Activated CD4-positive, alpha-beta T cell treated with anti-CD3 and anti-CD28 coated beads, Interleukin-2, amount 10 ng/mL, durations not matched to agents 24 days and 14 days (primary cell): ENCODE data around the gene AMDHD2. TPM values are rescaled to one million over a fixed set of nuclear protein-coding genes. Genes with fewer than 3 reads are reported as not detected.
"Not testable (repeated sequence)": the region's sequence is repeated elsewhere in the genome, so short reads cannot be mapped to it uniquely, and the experiment has no call there.

Experiments used
- DNase-seq: peaks from one replicate; pipeline ENCODE4 v3.0.0; 2022
- H3K27ac Mint-ChIP-seq: one replicate; pipeline ENCODE4 v1.8.0; 2022; ENCODE audit warnings: mild to moderate bottlenecking, mixed read lengths
- H3K27me3 Mint-ChIP-seq: one replicate; pipeline ENCODE4 v1.8.0; 2022; ENCODE audit warnings: mixed read lengths
- H3K36me3 Mint-ChIP-seq: one replicate; pipeline ENCODE4 v1.8.0; 2022; ENCODE audit warnings: low read depth, mild to moderate bottlenecking, mixed read lengths
- H3K4me1 Mint-ChIP-seq: one replicate; pipeline ENCODE4 v1.8.0; 2021; ENCODE audit warnings: mixed read lengths
- H3K4me3 Mint-ChIP-seq: one replicate; pipeline ENCODE4 v1.8.0; 2022; ENCODE audit warnings: mild to moderate bottlenecking, moderate library complexity, mixed read lengths
- H3K9me3 Mint-ChIP-seq: one replicate; pipeline ENCODE4 v1.8.0; 2021; ENCODE audit warnings: mixed read lengths
- intact Hi-C: fragments of 100-400 bp; cut with micrococcal nuclease; formaldehyde crosslinking; loops from one replicate; pipeline ENCODE4 v1.15.1; 2023
- total RNA-seq: library from RNA; stranded (reverse); gene quantifications from 2 replicates; pipeline ENCODE4 v1.2.3, GENCODE V29; 2022

Gene AMDHD2
- total RNA-seq, 1 donor from 2014 or later: 37.5 TPM

GRCh38 chr16:2533912-2534311, 13.7 kb downstream of the AMDHD2 start:
- H3K9me3 Mint-ChIP-seq: no peaks in the 10 kb centered on the region
- peaks cover 25% of the 10 kb centered on the region for H3K4me1 Mint-ChIP-seq
- peak overlapping the region; percentile 63 for H3K4me3 Mint-ChIP-seq
- intact Hi-C loops: loop anchor here (5.0 to 10.0 kb wide), 4 partner anchors 61 to 309 kb away; partner anchors contain the start of genes E4F1 and ECI1
- H3K27me3 Mint-ChIP-seq: no peaks in the 10 kb centered on the region
- H3K36me3 Mint-ChIP-seq: peaks cover 6% of the 10 kb centered on the region
- peak overlapping the region; percentile 74 for H3K27ac Mint-ChIP-seq
- no peak for DNase-seq

GRCh38 chr16:2534335-2534734, 14.2 kb downstream of the AMDHD2 start:
- not testable (repeated sequence) for H3K9me3 Mint-ChIP-seq, DNase-seq, H3K36me3 Mint-ChIP-seq, H3K27me3 Mint-ChIP-seq, H3K27ac Mint-ChIP-seq
- intact Hi-C loops: loop anchor here (5.0 to 10.0 kb wide), 4 partner anchors 60 to 310 kb away; partner anchors contain the start of genes E4F1 and ECI1
- Mint-ChIP-seq H3K4me3 (peak overlapping the region; percentile 63), H3K4me1 (peaks cover 26% of the 10 kb centered on the region)

- H3K27me3 Mint-ChIP-seq: no peaks in the 10 kb centered on the region
- H3K4me1 Mint-ChIP-seq: peaks cover 33% of the 10 kb centered on the region
- no peaks in the 10 kb centered on the region for H3K9me3 Mint-ChIP-seq
- intact Hi-C loops: loop anchor here (10.0 kb wide), 3 partner anchors 59 to 311 kb away; partner anchors contain the start of genes E4F1 and ECI1
- H3K27ac Mint-ChIP-seq: no peak overlapping the region
- H3K4me3 Mint-ChIP-seq: no peak overlapping the region
- no peak for DNase-seq
- H3K36me3 Mint-ChIP-seq: peaks cover 8% of the 10 kb centered on the region
These were observed 15.4 kb downstream of the AMDHD2 start for GRCh38 chr16:2535625-2536013.

GRCh38 chr16:2537451-2538379, 17.5 kb downstream of the AMDHD2 start, which contains the start of gene PDPK1:
PDPK1 (plus strand) TSS chr16:2538021; CDS start chr16:2538113, 92 bp downstream.
- Mint-ChIP-seq H3K27ac (peak within 1 kb of the TSS; percentile 89), H3K9me3 (no peaks in the 10 kb centered on the region), H3K4me3 (peak within 1 kb of the TSS; percentile 90), H3K4me1 (peaks cover 29% of the 10 kb centered on the region), H3K27me3 (no peaks in the 10 kb centered on the region), H3K36me3 (peaks cover 12% of the 10 kb centered on the region)
- intact Hi-C loops: loop anchor here (10.0 kb wide), 3 partner anchors 57 to 313 kb away; partner anchors contain the start of genes E4F1 and ECI1
- DNase-seq: peak; percentile 98

GRCh38 chr16:2539192-2539844, 19.1 kb downstream of the AMDHD2 start:
- H3K27ac Mint-ChIP-seq: peak overlapping the region; percentile 63
- intact Hi-C loops: loop anchor here (10.0 kb wide), 3 partner anchors 55 to 315 kb away; partner anchors contain the start of genes E4F1 and ECI1
- H3K36me3 Mint-ChIP-seq: peaks cover 12% of the 10 kb centered on the region
- H3K4me3 Mint-ChIP-seq: peak overlapping the region; percentile 90
- peaks cover 24% of the 10 kb centered on the region for H3K4me1 Mint-ChIP-seq
- not testable (repeated sequence) for H3K27me3 Mint-ChIP-seq, H3K9me3 Mint-ChIP-seq
- peak; percentile 56 for DNase-seq

- not testable (repeated sequence) for H3K9me3 Mint-ChIP-seq, H3K27me3 Mint-ChIP-seq, H3K27ac Mint-ChIP-seq
- peaks cover 12% of the 10 kb centered on the region for H3K36me3 Mint-ChIP-seq
- intact Hi-C loops: loop anchor here (10.0 kb wide), 3 partner anchors 55 to 315 kb away; partner anchors contain the start of genes E4F1 and ECI1
- peak; percentile 76 for DNase-seq
- H3K4me3 Mint-ChIP-seq: peak overlapping the region; percentile 90
- H3K4me1 Mint-ChIP-seq: peaks cover 24% of the 10 kb centered on the region
These were observed 19.8 kb downstream of the AMDHD2 start for GRCh38 chr16:2539845-2540458.

GRCh38 chr16:2540912-2541311, 20.7 kb downstream of the AMDHD2 start:
- intact Hi-C loops: not testable (repeated sequence)

GRCh38 chr16:2541409-2541808, 21.2 kb downstream of the AMDHD2 start:
- Mint-ChIP-seq H3K4me1 (peaks cover 24% of the 10 kb centered on the region), H3K36me3 (peaks cover 16% of the 10 kb centered on the region)
- peak; percentile 54 for DNase-seq
- H3K4me3 Mint-ChIP-seq, H3K27me3 Mint-ChIP-seq, intact Hi-C loops, H3K27ac Mint-ChIP-seq, H3K9me3 Mint-ChIP-seq: not testable (repeated sequence)

More at GRCh38 chr16:2540912-2541311, 20.7 kb downstream of the AMDHD2 start:
- Mint-ChIP-seq H3K4me1 (peaks cover 24% of the 10 kb centered on the region), H3K4me3 (peak overlapping the region; percentile 18), H3K27ac (peak overlapping the region; percentile 39), H3K36me3 (peaks cover 16% of the 10 kb centered on the region)
- H3K9me3 Mint-ChIP-seq, H3K27me3 Mint-ChIP-seq, DNase-seq: not testable (repeated sequence)

GRCh38 chr16:2543771-2544170, 23.6 kb downstream of the AMDHD2 start:
- Mint-ChIP-seq H3K4me1 (peaks cover 15% of the 10 kb centered on the region), H3K36me3 (peaks cover 14% of the 10 kb centered on the region)
- H3K4me3 Mint-ChIP-seq, DNase-seq, intact Hi-C loops, H3K27ac Mint-ChIP-seq, H3K27me3 Mint-ChIP-seq, H3K9me3 Mint-ChIP-seq: not testable (repeated sequence)

GRCh38 chr16:2550283-2550878, 30.2 kb downstream of the AMDHD2 start:
- DNase-seq, H3K9me3 Mint-ChIP-seq, H3K27me3 Mint-ChIP-seq, H3K36me3 Mint-ChIP-seq, H3K4me1 Mint-ChIP-seq, H3K27ac Mint-ChIP-seq, H3K4me3 Mint-ChIP-seq, intact Hi-C loops: not testable (repeated sequence)

GRCh38 chr16:2551420-2551889, 31.3 kb downstream of the AMDHD2 start:
- H3K27me3 Mint-ChIP-seq: not testable (repeated sequence)

GRCh38 chr16:2554709-2555425, 34.7 kb downstream of the AMDHD2 start:
- H3K4me3 Mint-ChIP-seq, DNase-seq, H3K27ac Mint-ChIP-seq: not testable (repeated sequence)

More at GRCh38 chr16:2551420-2551889, 31.3 kb downstream of the AMDHD2 start:
- intact Hi-C loops, H3K27ac Mint-ChIP-seq, H3K4me1 Mint-ChIP-seq, H3K36me3 Mint-ChIP-seq, H3K4me3 Mint-ChIP-seq, DNase-seq, H3K9me3 Mint-ChIP-seq: not testable (repeated sequence)

More at GRCh38 chr16:2554709-2555425, 34.7 kb downstream of the AMDHD2 start:
- intact Hi-C loops, H3K9me3 Mint-ChIP-seq, H3K4me1 Mint-ChIP-seq, H3K36me3 Mint-ChIP-seq, H3K27me3 Mint-ChIP-seq: not testable (repeated sequence)
